HCT116 (cell line): ENCODE data around the gene RAB21.

ENCODE experiments used
- EZH2phosphoT487 ChIP-seq: fragments of 200-600 bp; IDR thresholded peaks from 2 replicates; pipeline ENCODE4 v1.6.1; 2018; ENCODE audit warnings: antibody characterized with exemption, borderline replicate concordance
- POLR2A ChIP-seq: IDR thresholded peaks from 2 replicates; pipeline ENCODE4 v1.7.0; 2011; ENCODE audit warnings: borderline replicate concordance; ENCODE audit not compliant: insufficient read depth, insufficient read length; ENCODE audit errors: extremely low read depth
- POLR2AphosphoS5 ChIP-seq: IDR thresholded peaks from 2 replicates; pipeline ENCODE4 v1.6.1; 2011; ENCODE audit warnings: mild to moderate bottlenecking, low read depth, low read length, moderate library complexity

DNA sequence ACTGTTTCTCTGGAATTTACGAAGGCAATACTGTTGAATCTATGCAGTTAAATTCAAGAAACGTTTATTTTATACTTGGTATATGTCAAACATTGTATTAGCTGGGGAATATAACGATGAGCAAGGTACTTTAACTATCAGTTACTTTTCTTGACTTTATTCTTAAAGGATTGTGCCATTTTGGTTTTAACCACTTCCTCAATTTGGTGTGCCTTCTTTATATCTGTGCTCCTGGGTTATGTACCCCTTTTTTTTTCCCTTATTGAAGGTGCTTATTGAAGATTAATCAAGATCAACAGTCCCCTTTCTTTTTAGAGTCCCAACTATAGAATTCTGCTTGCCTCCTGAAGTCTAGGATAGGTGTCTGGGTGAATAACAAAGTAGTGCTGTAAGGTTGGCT lies 5.8 kb downstream of the RAB21 start:
- TF ChIP-seq POLR2AphosphoS5 (no peak), POLR2A (no peak), EZH2phosphoT487 (no peak)
